Endothelial cell (in vitro differentiated cells): ENCODE measurements around the gene OR2W1. TPM values are rescaled to one million over a fixed set of nuclear protein-coding genes. Genes with fewer than 3 reads are reported as not detected.
A peak's percentile ranks its signal among the peaks of the same experiment; 100 is the strongest.

ENCODE experiments used
- DNase-seq: peaks from one replicate; pipeline ENCODE4 v3.0.0; 2021; ENCODE audit warnings: low spot score
- H3K27ac Mint-ChIP-seq: one replicate; pipeline ENCODE4 v1.8.0; 2021; ENCODE audit warnings: mixed read lengths, inconsistent platforms; ENCODE audit not compliant: unreplicated experiment
- H3K27me3 Mint-ChIP-seq: one replicate; pipeline ENCODE4 v1.8.0; 2021; ENCODE audit warnings: mild to moderate bottlenecking, moderate library complexity, mixed read lengths, inconsistent platforms; ENCODE audit not compliant: unreplicated experiment
- H3K36me3 Mint-ChIP-seq: one replicate; pipeline ENCODE4 v1.8.0; 2021; ENCODE audit warnings: mild to moderate bottlenecking, low read depth, mixed read lengths, inconsistent platforms; ENCODE audit not compliant: unreplicated experiment
- H3K4me1 Mint-ChIP-seq: one replicate; pipeline ENCODE4 v1.8.0; 2021; ENCODE audit warnings: mild to moderate bottlenecking, mixed read lengths, inconsistent platforms; ENCODE audit not compliant: unreplicated experiment
- H3K4me3 Mint-ChIP-seq: one replicate; pipeline ENCODE4 v1.8.0; 2021; ENCODE audit warnings: mild to moderate bottlenecking, mixed read lengths, inconsistent platforms; ENCODE audit not compliant: unreplicated experiment
- H3K9me3 Mint-ChIP-seq: one replicate; pipeline ENCODE4 v1.8.0; 2021; ENCODE audit warnings: mixed read lengths, inconsistent platforms; ENCODE audit not compliant: unreplicated experiment
- CTCF ChIP-seq: fragments of 200-600 bp; sonication (generic); IDR thresholded peaks from one replicate; pipeline ENCODE4 v1.5.0; 2021; ENCODE audit warnings: antibody characterized with exemption; ENCODE audit not compliant: unreplicated experiment
- total RNA-seq: library from RNA; stranded (reverse); fragmentation: NEBNext Ultra II Directional; extraction: Animal tissue kit (Norgen Biotek cat#: 25700); gene quantifications from one replicate; pipeline ENCODE4 v1.2.1, GENCODE V29; 2021; ENCODE audit not compliant: unreplicated experiment

Gene OR2W1
- total RNA-seq, 1 donor from 2014 or later: not detected

- Mint-ChIP-seq H3K9me3 (no peaks in the 10 kb centered on the region), H3K36me3 (no peaks in the 10 kb centered on the region), H3K4me3 (peak overlapping the region; percentile 95), H3K27me3 (no peaks in the 10 kb centered on the region), H3K4me1 (peaks cover 4% of the 10 kb centered on the region), H3K27ac (peak overlapping the region; percentile 38)
- TF ChIP-seq CTCF: peak; percentile 95
- DNase-seq: peak; percentile 84
These were observed 28.2 kb downstream of the OR2W1 start for GRCh38 chr6:29016559-29017427.

GRCh38 chr6:29014729-29015608 lies 30.0 kb downstream of the OR2W1 start:
- Mint-ChIP-seq H3K27ac (no peak overlapping the region), H3K9me3 (no peaks in the 10 kb centered on the region), H3K4me1 (peaks cover 4% of the 10 kb centered on the region), H3K27me3 (no peaks in the 10 kb centered on the region), H3K4me3 (no peak overlapping the region), H3K36me3 (no peaks in the 10 kb centered on the region)
- DNase-seq: peak; percentile 22
- TF ChIP-seq CTCF: peak; percentile 43

- TF ChIP-seq CTCF: no peak
- no peaks in the 10 kb centered on the region for H3K36me3 Mint-ChIP-seq
- H3K4me3 Mint-ChIP-seq: peak overlapping the region; percentile 83
- peak; percentile 63 for DNase-seq
- no peaks in the 10 kb centered on the region for H3K27me3 Mint-ChIP-seq
- peak overlapping the region; percentile 88 for H3K27ac Mint-ChIP-seq
- peaks cover 3% of the 10 kb centered on the region for H3K4me1 Mint-ChIP-seq
- no peaks in the 10 kb centered on the region for H3K9me3 Mint-ChIP-seq
These were observed 33.7 kb downstream of the OR2W1 start for GRCh38 chr6:29011276-29011734.

- Mint-ChIP-seq H3K4me1 (no peaks in the 10 kb centered on the region), H3K4me3 (no peak overlapping the region), H3K27ac (no peak overlapping the region), H3K9me3 (no peaks in the 10 kb centered on the region), H3K27me3 (peaks cover 2% of the 10 kb centered on the region), H3K36me3 (no peaks in the 10 kb centered on the region)
- no peak for TF ChIP-seq CTCF
- DNase-seq: no peak
These were observed 35.6 kb downstream of the OR2W1 start for GRCh38 chr6:29009358-29009757.
